Neural cell (in vitro differentiated cells): ENCODE data around the gene GDE1. TPM values are rescaled to one million over a fixed set of nuclear protein-coding genes. Genes with fewer than 3 reads are reported as not detected.

ENCODE experiments used
- H2AFZ ChIP-seq: fragments of 200-600, 300-800 bp; sonication (generic), shearing (Covaris generic); 2 replicates; pipeline ENCODE4 v1.6.0; 2014; ENCODE audit warnings: low read depth, mild to moderate bottlenecking, antibody characterized with exemption, low read length, moderate library complexity
- H3F3A ChIP-seq: fragments of 200-600 bp; shearing (Covaris generic); 2 replicates; pipeline ENCODE4 v1.6.1; 2016; ENCODE audit warnings: mild to moderate bottlenecking, moderate library complexity, mixed read lengths, antibody characterized with exemption, low read length; ENCODE audit not compliant: insufficient read depth, poor library complexity, severe bottlenecking
- H3K27ac ChIP-seq: fragments of 200-600, 300-800 bp; sonication (generic), shearing (Covaris generic); 2 replicates; pipeline ENCODE4 v1.5.1; 2014; ENCODE audit warnings: mild to moderate bottlenecking, low read length, moderate library complexity
- H3K27me3 ChIP-seq: fragments of 300-800, 200-600 bp; sonication (generic), shearing (Covaris generic); 2 replicates; pipeline ENCODE4 v1.6.0; 2014; ENCODE audit warnings: mild to moderate bottlenecking, low read depth, low read length, moderate library complexity; ENCODE audit not compliant: insufficient read depth
- H3K36me3 ChIP-seq: fragments of 300-800, 200-600 bp; sonication (generic), shearing (Covaris generic); 2 replicates; pipeline ENCODE4 v1.5.1; 2014; ENCODE audit warnings: mild to moderate bottlenecking, antibody characterized with exemption, low read length, moderate library complexity; ENCODE audit not compliant: insufficient read depth
- H3K4me2 ChIP-seq: fragments of 300-800, 200-600 bp; sonication (generic), shearing (Covaris generic); 2 replicates; pipeline ENCODE4 v1.6.0; 2014; ENCODE audit warnings: mild to moderate bottlenecking, low read length
- H3K4me3 ChIP-seq: fragments of 300-800, 200-600 bp; sonication (generic), shearing (Covaris generic); 2 replicates; pipeline ENCODE4 v1.5.1; 2014; ENCODE audit warnings: mild to moderate bottlenecking, low read length, moderate library complexity
- H3K79me2 ChIP-seq: fragments of 200-600 bp; shearing (Covaris generic); replicated peaks from 2 replicates; pipeline ENCODE4 v1.6.0; 2014; ENCODE audit warnings: mild to moderate bottlenecking, low read length, moderate library complexity; ENCODE audit not compliant: insufficient read depth
- H3K9ac ChIP-seq: fragments of 300-800, 200-600 bp; sonication (generic), shearing (Covaris generic); 2 replicates; pipeline ENCODE4 v1.6.1; 2016; ENCODE audit warnings: mild to moderate bottlenecking, low read length, mixed read lengths
- H3K9me2 ChIP-seq: fragments of 200-600 bp; shearing (Covaris generic); 2 replicates; pipeline ENCODE4 v1.6.1; 2016; ENCODE audit warnings: mild to moderate bottlenecking, low read length, mixed read lengths; ENCODE audit not compliant: insufficient read depth
- H3K9me3 ChIP-seq: fragments of 200-600, 300-800 bp; sonication (generic), shearing (Covaris generic); 2 replicates; pipeline ENCODE4 v1.6.1; 2016; ENCODE audit warnings: mild to moderate bottlenecking, mixed run types, low read length, moderate library complexity, mixed read lengths
- H4K20me1 ChIP-seq: fragments of 200-600 bp; shearing (Covaris generic); 2 replicates; pipeline ENCODE4 v1.6.1; 2016; ENCODE audit warnings: mild to moderate bottlenecking, mixed run types; ENCODE audit not compliant: insufficient read depth
- CTCF ChIP-seq: fragments of 450-650 bp; IDR thresholded peaks from 2 replicates; pipeline ENCODE4 v1.5.1; 2014; ENCODE audit warnings: antibody characterized with exemption, mild to moderate bottlenecking, moderate library complexity; ENCODE audit not compliant: poor library complexity, severe bottlenecking
- EP300 ChIP-seq: fragments of 450-650 bp; conservative IDR thresholded peaks from 2 replicates; pipeline ENCODE4 v1.6.1; 2014; ENCODE audit warnings: antibody characterized with exemption, mild to moderate bottlenecking, moderate library complexity; ENCODE audit not compliant: poor library complexity, severe bottlenecking
- EZH2 ChIP-seq: fragments of 200-600, 300-800 bp; shearing (Covaris generic), sonication (generic); IDR thresholded peaks from 2 replicates; pipeline ENCODE4 v1.6.1; 2014; ENCODE audit warnings: antibody characterized with exemption, low read length, borderline replicate concordance, mild to moderate bottlenecking; ENCODE audit not compliant: insufficient read depth, poor library complexity, severe bottlenecking
- MXI1 ChIP-seq: fragments of 450-650 bp; conservative IDR thresholded peaks from 2 replicates; pipeline ENCODE4 v1.6.1; 2014; ENCODE audit warnings: antibody characterized with exemption, mild to moderate bottlenecking; ENCODE audit not compliant: poor library complexity, severe bottlenecking
- POLR2AphosphoS5 ChIP-seq: IDR thresholded peaks from 2 replicates; pipeline ENCODE4 v1.6.1; 2012
- RAD21 ChIP-seq: fragments of 450-650 bp; conservative IDR thresholded peaks from 2 replicates; pipeline ENCODE4 v1.6.1; 2014; ENCODE audit warnings: antibody characterized with exemption, mild to moderate bottlenecking, moderate library complexity
- SMC3 ChIP-seq: fragments of 450-650 bp; conservative IDR thresholded peaks from 2 replicates; pipeline ENCODE4 v1.6.1; 2014; ENCODE audit warnings: antibody characterized with exemption, mild to moderate bottlenecking, moderate library complexity; ENCODE audit not compliant: poor library complexity
- TAF1 ChIP-seq: IDR thresholded peaks from 2 replicates; pipeline ENCODE4 v1.6.1; 2012; ENCODE audit warnings: low read depth
- polyA plus RNA-seq: library from polyadenylated mRNA; depleted of rRNA; stranded (reverse); fragments of >200 nt; gene quantifications from 2 replicates; pipeline ENCODE4 v1.2.3, GENCODE V29; 2014
- TF ChIP-seq, protein P1 (sequence below): IDR thresholded peaks from 2 replicates; pipeline ENCODE4 v1.6.1; 2012; ENCODE audit warnings: borderline replicate concordance

GDE1 gene
- polyA plus RNA-seq, 1 donor from 2014 or later, result 74.7 TPM

DNA sequence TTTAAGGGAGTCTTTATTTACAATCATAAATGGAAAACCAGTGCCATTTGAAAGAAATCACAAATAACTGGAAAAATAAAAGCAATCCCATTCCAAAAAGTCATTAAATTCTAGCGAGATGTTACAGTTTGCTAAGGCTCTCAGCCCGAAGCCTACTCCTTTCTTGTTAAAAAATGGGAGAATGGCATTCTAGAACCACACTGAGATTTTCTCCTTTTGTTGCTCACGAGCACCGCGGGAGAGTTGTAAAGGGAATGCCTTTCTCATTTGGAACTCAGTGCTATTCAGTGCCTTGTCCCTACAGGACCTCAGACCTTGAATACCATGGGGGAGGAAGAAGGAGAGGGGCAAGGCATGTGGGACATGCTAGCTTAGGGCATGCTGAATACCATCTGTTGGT, 36.3 kb downstream of the GDE1 start:
- H3K27ac ChIP-seq, result no peak overlapping the region
- no peaks in the 10 kb centered on the region for H3K9me3 ChIP-seq
- H3K9ac ChIP-seq, result no peak overlapping the region
- no peak overlapping the region for H3K4me2 ChIP-seq
- no peak overlapping the region for H2AFZ ChIP-seq
- no peak overlapping the region for H3K4me3 ChIP-seq
- no peaks in the 10 kb centered on the region for H3F3A ChIP-seq
- H3K9me2 ChIP-seq, result no peaks in the 10 kb centered on the region
- H3K27me3 ChIP-seq, result no peaks in the 10 kb centered on the region
- no peaks in the 10 kb centered on the region for H4K20me1 ChIP-seq
- no peaks in the 10 kb centered on the region for H3K36me3 ChIP-seq
- TF ChIP-seq CTCF (no peak), EZH2 (no peak), EP300 (no peak), RAD21 (no peak), POLR2AphosphoS5 (no peak), TAF1 (no peak), MXI1 (no peak), SMC3 (no peak)
- TF ChIP-seq, protein P1, sequence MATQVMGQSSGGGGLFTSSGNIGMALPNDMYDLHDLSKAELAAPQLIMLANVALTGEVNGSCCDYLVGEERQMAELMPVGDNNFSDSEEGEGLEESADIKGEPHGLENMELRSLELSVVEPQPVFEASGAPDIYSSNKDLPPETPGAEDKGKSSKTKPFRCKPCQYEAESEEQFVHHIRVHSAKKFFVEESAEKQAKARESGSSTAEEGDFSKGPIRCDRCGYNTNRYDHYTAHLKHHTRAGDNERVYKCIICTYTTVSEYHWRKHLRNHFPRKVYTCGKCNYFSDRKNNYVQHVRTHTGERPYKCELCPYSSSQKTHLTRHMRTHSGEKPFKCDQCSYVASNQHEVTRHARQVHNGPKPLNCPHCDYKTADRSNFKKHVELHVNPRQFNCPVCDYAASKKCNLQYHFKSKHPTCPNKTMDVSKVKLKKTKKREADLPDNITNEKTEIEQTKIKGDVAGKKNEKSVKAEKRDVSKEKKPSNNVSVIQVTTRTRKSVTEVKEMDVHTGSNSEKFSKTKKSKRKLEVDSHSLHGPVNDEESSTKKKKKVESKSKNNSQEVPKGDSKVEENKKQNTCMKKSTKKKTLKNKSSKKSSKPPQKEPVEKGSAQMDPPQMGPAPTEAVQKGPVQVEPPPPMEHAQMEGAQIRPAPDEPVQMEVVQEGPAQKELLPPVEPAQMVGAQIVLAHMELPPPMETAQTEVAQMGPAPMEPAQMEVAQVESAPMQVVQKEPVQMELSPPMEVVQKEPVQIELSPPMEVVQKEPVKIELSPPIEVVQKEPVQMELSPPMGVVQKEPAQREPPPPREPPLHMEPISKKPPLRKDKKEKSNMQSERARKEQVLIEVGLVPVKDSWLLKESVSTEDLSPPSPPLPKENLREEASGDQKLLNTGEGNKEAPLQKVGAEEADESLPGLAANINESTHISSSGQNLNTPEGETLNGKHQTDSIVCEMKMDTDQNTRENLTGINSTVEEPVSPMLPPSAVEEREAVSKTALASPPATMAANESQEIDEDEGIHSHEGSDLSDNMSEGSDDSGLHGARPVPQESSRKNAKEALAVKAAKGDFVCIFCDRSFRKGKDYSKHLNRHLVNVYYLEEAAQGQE, result no peak
- H3K79me2 ChIP-seq, result no peaks in the 10 kb centered on the region

DNA sequence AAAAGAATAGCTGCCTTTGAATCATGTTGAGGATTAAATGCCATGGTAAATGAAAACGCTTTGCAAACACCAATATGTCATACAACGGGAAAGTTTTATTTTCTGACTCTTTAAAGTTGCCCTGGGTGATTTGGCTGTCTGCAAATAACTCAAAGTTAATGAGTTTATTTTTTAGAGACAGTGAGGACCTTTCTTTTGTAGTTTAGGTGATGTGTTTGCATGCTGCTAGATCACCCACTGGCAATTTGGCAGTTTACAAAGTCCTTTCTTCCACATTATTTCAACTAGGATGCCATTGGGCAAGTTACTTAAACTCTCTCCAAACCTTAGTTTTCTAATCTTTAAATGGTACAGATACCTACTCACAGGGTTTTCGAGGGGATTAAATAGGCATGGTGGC, 37.8 kb downstream of the GDE1 start:
- Histone ChIP-seq H3K4me2 (no peak overlapping the region), H4K20me1 (no peaks in the 10 kb centered on the region), H3K36me3 (no peaks in the 10 kb centered on the region), H3K9ac (no peak overlapping the region), H3K9me3 (no peaks in the 10 kb centered on the region), H3K4me3 (no peak overlapping the region), H3K27ac (no peak overlapping the region), H3F3A (no peaks in the 10 kb centered on the region), H3K9me2 (no peaks in the 10 kb centered on the region), H3K79me2 (no peaks in the 10 kb centered on the region), H3K27me3 (no peaks in the 10 kb centered on the region), H2AFZ (no peak overlapping the region)
- no peak for TF ChIP-seq EP300
- no peak for TF ChIP-seq SMC3
- TF ChIP-seq, protein P1, result no peak
- TF ChIP-seq MXI1, result no peak
- TF ChIP-seq EZH2, result no peak
- TF ChIP-seq RAD21, result no peak
- TF ChIP-seq TAF1, result no peak
- no peak for TF ChIP-seq CTCF
- TF ChIP-seq POLR2AphosphoS5, result no peak
